Loucy (cell line): Measurements from ENCODE around the gene IGSF21.

Source experiments
- H2AFZ ChIP-seq: fragments of 200-600 bp; sonication (generic); 2 replicates; pipeline ENCODE4 v1.6.0; 2016; ENCODE audit warnings: antibody characterized with exemption, mild to moderate bottlenecking, low read length, moderate library complexity
- H3F3A ChIP-seq: fragments of 200-600 bp; 2 replicates; pipeline ENCODE4 v1.6.0; 2016; ENCODE audit warnings: antibody characterized with exemption, low read depth, mild to moderate bottlenecking
- H3K27me3 ChIP-seq: fragments of 200-600 bp; sonication (generic); 2 replicates; pipeline ENCODE4 v1.6.1; 2014; ENCODE audit warnings: low read length, mild to moderate bottlenecking; ENCODE audit not compliant: insufficient read depth, poor library complexity, severe bottlenecking
- H3K36me3 ChIP-seq: fragments of 200-600 bp; sonication (generic); 2 replicates; pipeline ENCODE4 v1.6.1; 2016; ENCODE audit warnings: low read length; ENCODE audit not compliant: insufficient read depth
- H3K4me1 ChIP-seq: fragments of 200-600 bp; sonication (generic); 2 replicates; pipeline ENCODE4 v1.5.1; 2014; ENCODE audit warnings: low read length, mild to moderate bottlenecking; ENCODE audit not compliant: insufficient read depth, poor library complexity, severe bottlenecking
- H3K4me2 ChIP-seq: fragments of 200-600 bp; sonication (generic); 2 replicates; pipeline ENCODE4 v1.6.0; 2014; ENCODE audit warnings: antibody characterized with exemption, low read length, low read depth, mild to moderate bottlenecking; ENCODE audit not compliant: poor library complexity, severe bottlenecking
- H3K4me3 ChIP-seq: fragments of 200-600 bp; sonication (generic); 2 replicates; pipeline ENCODE4 v1.5.1; 2014; ENCODE audit warnings: low read length, mild to moderate bottlenecking, mixed read lengths; ENCODE audit not compliant: poor library complexity, severe bottlenecking
- H3K79me2 ChIP-seq: fragments of 200-600 bp; sonication (generic); 2 replicates; pipeline ENCODE4 v1.6.1; 2014; ENCODE audit warnings: low read length; ENCODE audit not compliant: insufficient read depth
- H3K9ac ChIP-seq: fragments of 200-600 bp; sonication (generic); 2 replicates; pipeline ENCODE4 v1.6.0; 2014; ENCODE audit warnings: mild to moderate bottlenecking, low read depth, low read length, moderate library complexity; ENCODE audit not compliant: poor library complexity, severe bottlenecking
- H3K9me2 ChIP-seq: fragments of 200-600 bp; sonication (generic); replicated peaks from 2 replicates; pipeline ENCODE4 v1.6.1; 2016; ENCODE audit warnings: low read depth, low read length, mixed read lengths
- H3K9me3 ChIP-seq: fragments of 200-600 bp; sonication (generic); 2 replicates; pipeline ENCODE4 v1.6.1; 2014; ENCODE audit warnings: mild to moderate bottlenecking, antibody characterized with exemption, low read length, low read depth; ENCODE audit not compliant: insufficient read depth
- H4K20me1 ChIP-seq: fragments of 200-600 bp; sonication (generic); 2 replicates; pipeline ENCODE4 v1.6.0; 2014; ENCODE audit warnings: antibody characterized with exemption, low read length, mild to moderate bottlenecking; ENCODE audit not compliant: insufficient read depth, poor library complexity, severe bottlenecking
- CTCF ChIP-seq: fragments of 200-600 bp; sonication (generic); conservative IDR thresholded peaks from 2 replicates; pipeline ENCODE4 v1.5.1; 2014; ENCODE audit warnings: mild to moderate bottlenecking, antibody characterized with exemption, low read length
- EZH2phosphoT487 ChIP-seq: fragments of 200-600 bp; IDR thresholded peaks from 2 replicates; pipeline ENCODE4 v1.6.1; 2018; ENCODE audit warnings: antibody characterized with exemption, mild to moderate bottlenecking, moderate library complexity, borderline replicate concordance

Gene IGSF21

DNA sequence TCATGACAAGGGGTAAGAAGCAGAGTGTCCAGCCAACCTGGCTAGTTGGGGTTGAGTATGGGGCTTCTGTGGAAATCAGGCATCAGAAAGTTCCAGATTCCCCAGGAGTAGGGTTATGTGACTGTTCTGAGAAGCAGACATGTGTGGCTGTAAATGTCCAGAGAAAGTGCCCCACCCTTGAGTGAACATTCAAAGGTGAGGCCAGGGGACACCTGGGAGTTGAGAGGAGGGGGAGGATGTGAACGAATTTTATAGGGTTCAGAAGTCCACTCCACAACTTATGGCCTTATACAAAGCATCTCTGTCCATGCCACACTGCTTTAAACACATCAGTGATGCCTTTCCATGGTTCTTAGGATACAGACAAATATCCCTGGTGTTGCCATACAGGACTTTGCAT, 133.3 kb downstream of the IGSF21 start:
- H3K4me1 ChIP-seq, result no peaks in the 10 kb centered on the region
- H3K9ac ChIP-seq, result no peak overlapping the region
- no peaks in the 10 kb centered on the region for H4K20me1 ChIP-seq
- TF ChIP-seq EZH2phosphoT487, result no peak
- no peak for TF ChIP-seq CTCF
- H3K79me2 ChIP-seq, result no peaks in the 10 kb centered on the region
- no peaks in the 10 kb centered on the region for H3K36me3 ChIP-seq
- H3K9me3 ChIP-seq, result peaks cover 4% of the 10 kb centered on the region; the same call in 1 of the 2 replicates
- no peak overlapping the region for H3K4me2 ChIP-seq
- H3K4me3 ChIP-seq, result no peak overlapping the region
- H3K9me2 ChIP-seq, result no peaks in the 10 kb centered on the region
- H3K27me3 ChIP-seq, result no peaks in the 10 kb centered on the region
- H3F3A ChIP-seq, result no peaks in the 10 kb centered on the region
- H2AFZ ChIP-seq, result no peak overlapping the region

- peaks cover 4% of the 10 kb centered on the region; the same call in 1 of the 2 replicates for H3K9me3 ChIP-seq
- no peaks in the 10 kb centered on the region for H4K20me1 ChIP-seq
- no peaks in the 10 kb centered on the region for H3F3A ChIP-seq
- no peak overlapping the region for H3K4me2 ChIP-seq
- TF ChIP-seq CTCF, result no peak
- TF ChIP-seq EZH2phosphoT487, result no peak
- no peaks in the 10 kb centered on the region for H3K27me3 ChIP-seq
- H3K9me2 ChIP-seq, result no peaks in the 10 kb centered on the region
- H2AFZ ChIP-seq, result no peak overlapping the region
- H3K4me3 ChIP-seq, result no peak overlapping the region
- no peaks in the 10 kb centered on the region for H3K4me1 ChIP-seq
- no peak overlapping the region for H3K9ac ChIP-seq
- H3K36me3 ChIP-seq, result no peaks in the 10 kb centered on the region
- no peaks in the 10 kb centered on the region for H3K79me2 ChIP-seq
Measured at GRCh38 chr1:18241891-18242290, 134.3 kb downstream of the IGSF21 start.

GRCh38 chr1:18243503-18244175, 136.0 kb downstream of the IGSF21 start:
- no peak overlapping the region for H3K4me2 ChIP-seq
- H3F3A ChIP-seq, result no peaks in the 10 kb centered on the region
- no peaks in the 10 kb centered on the region for H3K4me1 ChIP-seq
- no peak overlapping the region for H3K4me3 ChIP-seq
- TF ChIP-seq CTCF (no peak), EZH2phosphoT487 (no peak)
- H3K27me3 ChIP-seq, result no peaks in the 10 kb centered on the region
- H3K9ac ChIP-seq, result no peak overlapping the region
- H3K9me3 ChIP-seq, result peaks cover 4% of the 10 kb centered on the region; the same call in 1 of the 2 replicates
- H3K9me2 ChIP-seq, result no peaks in the 10 kb centered on the region
- H2AFZ ChIP-seq, result no peak overlapping the region
- H4K20me1 ChIP-seq, result no peaks in the 10 kb centered on the region
- no peaks in the 10 kb centered on the region for H3K36me3 ChIP-seq
- H3K79me2 ChIP-seq, result no peaks in the 10 kb centered on the region
